ENCODE results near the gene TRAF5. TPM values are rescaled to one million over a fixed set of nuclear protein-coding genes. Genes with fewer than 3 reads are reported as not detected.

Gene TRAF5
- total RNA-seq, 2 donors from 2014 or later: 13.9 to 14.5 TPM

GRCh38 chr1:211361202-211361601 lies 34.6 kb downstream of the TRAF5 start:
- Histone ChIP-seq H3K27ac (no peak overlapping the region), H3K9ac (ENCODE audit: low read depth in 2 of 2, low read length in 2 of 2) (no peak overlapping the region), H3K4me3 (no peak overlapping the region), H3K4me1 (no peaks in the 10 kb centered on the region), H3K36me3 (peaks cover 7% of the 10 kb centered on the region), H3K27me3 (no peaks in the 10 kb centered on the region), H3K9me3 (no peaks in the 10 kb centered on the region)
- no peak for TF ChIP-seq CTCF (IDR thresholded peaks at IDR 0.05)
- intact Hi-C loops (cut with DNase I): no loop called here
- DNase-seq: no peak

- Histone ChIP-seq H3K9ac (ENCODE audit: low read depth in 2 of 2, low read length in 2 of 2) (no peak overlapping the region), H3K4me3 (no peak overlapping the region), H3K27ac (no peak overlapping the region), H3K27me3 (no peaks in the 10 kb centered on the region), H3K9me3 (no peaks in the 10 kb centered on the region), H3K36me3 (no peaks in the 10 kb centered on the region), H3K4me1 (no peaks in the 10 kb centered on the region)
- no peak for TF ChIP-seq CTCF (IDR thresholded peaks at IDR 0.05)
- intact Hi-C loops (cut with DNase I): no loop called here
- DNase-seq: no peak
Measured at GRCh38 chr1:211369640-211370039, 43.0 kb downstream of the TRAF5 start.

- Histone ChIP-seq H3K27ac (no peak overlapping the region), H3K9ac (ENCODE audit: low read depth in 2 of 2, low read length in 2 of 2) (no peak overlapping the region), H3K27me3 (no peaks in the 10 kb centered on the region), H3K9me3 (no peaks in the 10 kb centered on the region), H3K36me3 (no peaks in the 10 kb centered on the region), H3K4me3 (no peak overlapping the region), H3K4me1 (no peaks in the 10 kb centered on the region)
- intact Hi-C loops (cut with DNase I): no loop called here
- TF ChIP-seq CTCF (IDR thresholded peaks at IDR 0.05): no peak
- DNase-seq: no peak
Measured at GRCh38 chr1:211370669-211371068, 44.0 kb downstream of the TRAF5 start.

- Histone ChIP-seq H3K4me1 (no peaks in the 10 kb centered on the region), H3K27me3 (no peaks in the 10 kb centered on the region), H3K4me3 (no peak overlapping the region), H3K9me3 (no peaks in the 10 kb centered on the region), H3K27ac (no peak overlapping the region), H3K9ac (ENCODE audit: low read depth in 2 of 2, low read length in 2 of 2) (no peak overlapping the region), H3K36me3 (no peaks in the 10 kb centered on the region)
- intact Hi-C loops (cut with DNase I): no loop called here
- no peak for DNase-seq
- no peak for TF ChIP-seq CTCF (IDR thresholded peaks at IDR 0.05)
Measured at GRCh38 chr1:211371406-211372105, 44.9 kb downstream of the TRAF5 start.

GRCh38 chr1:211372463-211372862 lies 45.8 kb downstream of the TRAF5 start:
- Histone ChIP-seq H3K4me3 (no peak overlapping the region), H3K27me3 (no peaks in the 10 kb centered on the region), H3K36me3 (no peaks in the 10 kb centered on the region), H3K4me1 (no peaks in the 10 kb centered on the region), H3K9ac (ENCODE audit: low read depth in 2 of 2, low read length in 2 of 2) (no peak overlapping the region), H3K9me3 (no peaks in the 10 kb centered on the region), H3K27ac (no peak overlapping the region)
- no peak for TF ChIP-seq CTCF (IDR thresholded peaks at IDR 0.05)
- DNase-seq: no peak
- intact Hi-C loops (cut with DNase I): no loop called here

Measured in colonic mucosa (tissue), 4 donors.